ENCODE data around the gene POLR1A.

The POLR1A gene

GRCh38 chr2:86056590-86057331 lies 48.9 kb downstream of the POLR1A start:
- no peak for DNase-seq

DNA sequence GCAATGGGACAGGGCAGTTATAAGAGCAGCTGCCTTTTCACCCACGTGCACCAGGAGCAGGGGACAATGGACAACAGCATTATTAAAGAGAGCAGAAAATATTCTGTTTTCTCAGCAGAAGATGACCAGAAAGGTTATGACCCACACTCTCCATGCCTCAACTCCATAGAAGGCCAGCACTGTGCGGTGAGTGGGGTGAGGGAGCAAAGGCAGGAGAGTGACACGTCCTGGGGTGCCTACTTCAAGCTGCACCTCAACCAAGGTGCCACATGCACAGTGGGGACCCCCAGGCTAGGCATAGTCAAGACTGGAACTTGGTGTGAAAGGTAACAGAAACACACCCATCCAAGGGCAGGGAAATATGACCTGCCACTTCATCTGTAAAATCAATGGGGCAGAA lies 50.4 kb downstream of the POLR1A start:
- DNase-seq = no peak

DNA sequence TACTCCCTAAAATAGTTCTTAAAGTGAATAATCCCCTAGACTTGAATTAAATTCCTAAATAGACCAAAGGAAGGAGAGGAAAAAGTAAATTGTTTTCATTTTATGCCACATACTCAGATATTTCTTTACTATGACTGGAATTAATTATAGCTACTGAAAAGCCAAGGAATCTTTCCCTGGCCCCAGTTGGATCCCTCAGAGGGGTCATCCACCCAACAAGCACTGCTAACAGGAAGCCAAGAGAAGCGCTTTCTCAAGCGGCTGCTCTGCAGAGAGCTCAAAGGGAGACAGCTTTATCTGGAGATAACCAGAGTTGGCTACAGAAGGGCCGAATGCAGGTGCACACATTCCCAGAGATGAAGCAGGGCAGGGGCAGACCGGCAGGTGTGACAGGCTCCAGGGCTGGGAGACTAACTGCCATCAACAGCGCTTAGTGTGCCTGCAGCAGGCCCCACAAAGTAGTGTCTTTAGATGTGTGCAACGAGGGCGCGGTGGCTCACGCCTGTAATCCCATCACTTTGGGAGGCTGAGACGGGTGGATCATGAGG lies 51.1 kb downstream of the POLR1A start:
- DNase-seq = no peak

DNA sequence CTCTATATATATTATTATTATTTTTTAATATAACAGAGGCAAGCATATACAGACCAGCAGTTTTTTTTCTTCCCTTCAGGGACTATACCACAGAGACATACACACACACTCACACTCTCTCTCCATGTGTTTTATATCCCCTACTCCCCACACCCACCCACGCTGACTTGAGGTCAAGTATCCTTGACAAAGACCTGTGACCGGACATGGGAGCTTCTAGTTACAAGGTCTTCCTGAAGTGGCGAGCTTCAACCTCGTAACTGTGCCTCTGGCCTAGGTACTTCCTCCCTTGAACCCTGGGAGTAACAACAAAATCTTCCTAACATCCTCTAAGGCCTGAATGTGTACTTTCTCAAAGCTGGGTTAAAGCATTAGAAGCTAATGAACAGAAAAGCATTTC lies 52.5 kb downstream of the POLR1A start:
- DNase-seq = no peak

- DNase-seq = no peak
These were observed 53.0 kb downstream of the POLR1A start for GRCh38 chr2:86052676-86053075.

- no peak for DNase-seq
These were observed 53.4 kb downstream of the POLR1A start for GRCh38 chr2:86052265-86052664.

DNA sequence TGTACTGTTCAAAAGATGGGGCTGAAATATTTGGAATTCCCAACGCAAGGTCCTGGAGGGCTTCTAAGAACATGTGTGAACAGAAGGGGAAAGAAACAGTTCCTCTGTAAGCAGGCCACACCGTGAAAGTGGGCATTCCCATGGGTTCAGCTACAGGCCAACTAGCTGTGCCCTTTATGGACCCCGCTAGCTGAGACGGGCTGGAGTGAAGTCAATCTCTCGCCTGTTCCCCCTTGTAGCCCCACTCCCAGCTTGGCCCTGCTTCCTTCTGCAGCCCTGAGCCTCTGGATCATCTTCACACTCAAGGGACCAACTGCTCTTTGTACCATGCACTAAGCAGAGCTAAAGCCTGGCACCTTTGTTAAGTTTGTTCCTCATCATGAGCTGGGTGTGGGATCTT lies 55.4 kb downstream of the POLR1A start:
- no peak for DNase-seq

- no peak for DNase-seq
These were observed 56.2 kb downstream of the POLR1A start for GRCh38 chr2:86049529-86049928.

DNA sequence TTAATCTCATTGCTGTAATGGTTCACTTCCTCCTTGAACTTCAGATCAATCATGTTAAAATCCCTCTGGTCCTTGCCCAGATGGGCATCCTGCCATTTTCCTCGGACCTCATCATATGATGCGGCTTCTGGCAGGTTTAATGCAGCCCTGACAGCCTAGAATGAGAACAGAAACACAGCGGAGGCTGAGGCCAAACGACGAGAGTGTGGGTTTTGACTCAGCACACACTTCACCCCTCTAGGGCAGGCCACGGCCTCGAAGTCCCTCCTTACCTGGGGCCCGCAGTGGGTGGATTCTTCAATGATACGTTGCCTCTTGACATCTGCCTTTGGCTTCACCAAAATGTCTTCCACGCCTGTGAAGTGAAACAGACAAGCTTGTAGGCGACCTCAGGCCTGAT lies 56.8 kb downstream of the POLR1A start:
- DNase-seq = no peak

DNA sequence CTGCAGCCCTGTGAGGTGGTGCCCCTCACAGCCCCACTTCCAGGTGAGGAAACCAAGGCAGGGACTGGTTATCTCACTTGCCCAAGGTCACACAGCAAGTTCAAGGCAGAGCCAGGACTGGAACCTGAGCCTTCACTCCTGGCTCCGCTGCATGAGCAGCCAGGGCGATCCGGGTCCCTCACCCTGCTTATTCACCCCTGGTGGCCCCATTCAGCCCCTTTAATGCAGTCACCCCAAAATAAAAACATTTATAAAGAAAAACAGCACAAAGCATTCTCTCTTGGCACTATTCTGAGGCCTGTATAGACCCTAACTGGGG lies 57.3 kb downstream of the POLR1A start:
- DNase-seq = no peak

- DNase-seq = no peak
These were observed 57.9 kb downstream of the POLR1A start for GRCh38 chr2:86047575-86048382.

GRCh38 chr2:86045541-86045940 lies 60.1 kb downstream of the POLR1A start:
- no peak for DNase-seq

DNA sequence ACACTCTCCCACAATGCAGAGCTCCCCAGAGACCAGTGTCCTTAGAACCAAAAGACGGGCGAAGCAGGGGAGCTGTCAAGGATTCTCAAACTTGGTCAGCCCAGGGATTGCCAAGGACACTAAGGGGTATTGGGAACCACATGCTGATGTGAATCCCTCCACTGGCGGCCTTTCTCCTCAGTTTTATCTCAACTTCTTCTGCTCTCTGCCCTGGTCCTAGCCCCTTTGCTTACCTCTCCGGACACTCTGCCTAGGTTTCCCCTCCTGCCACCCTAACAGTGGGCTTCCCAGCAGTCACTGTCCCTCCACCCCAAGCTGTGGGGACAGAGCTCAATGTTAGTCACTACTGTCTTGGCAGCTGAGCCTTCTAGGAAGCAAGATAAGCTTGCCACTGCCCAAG lies 61.1 kb downstream of the POLR1A start:
- DNase-seq = no peak

DNA sequence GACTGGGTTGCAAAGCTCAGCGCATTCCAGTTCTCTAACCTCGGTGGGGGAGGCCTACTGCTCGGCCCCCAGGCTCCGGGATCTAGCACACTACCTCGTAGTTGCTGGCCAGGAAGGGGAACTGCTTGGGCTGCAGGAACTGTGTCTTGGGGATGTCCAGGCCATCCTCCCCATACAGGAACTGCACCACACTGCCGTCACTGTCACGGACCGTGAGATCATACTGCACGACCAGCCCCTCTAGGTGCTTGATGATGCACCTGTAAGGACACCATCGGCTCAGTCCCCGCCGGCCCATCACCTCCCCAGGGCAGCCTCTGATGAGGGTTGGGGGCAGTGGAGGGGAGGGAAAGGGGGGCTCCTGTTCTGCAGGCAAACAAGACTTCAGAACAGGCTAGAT lies 61.6 kb downstream of the POLR1A start:
- no peak for DNase-seq

DNA sequence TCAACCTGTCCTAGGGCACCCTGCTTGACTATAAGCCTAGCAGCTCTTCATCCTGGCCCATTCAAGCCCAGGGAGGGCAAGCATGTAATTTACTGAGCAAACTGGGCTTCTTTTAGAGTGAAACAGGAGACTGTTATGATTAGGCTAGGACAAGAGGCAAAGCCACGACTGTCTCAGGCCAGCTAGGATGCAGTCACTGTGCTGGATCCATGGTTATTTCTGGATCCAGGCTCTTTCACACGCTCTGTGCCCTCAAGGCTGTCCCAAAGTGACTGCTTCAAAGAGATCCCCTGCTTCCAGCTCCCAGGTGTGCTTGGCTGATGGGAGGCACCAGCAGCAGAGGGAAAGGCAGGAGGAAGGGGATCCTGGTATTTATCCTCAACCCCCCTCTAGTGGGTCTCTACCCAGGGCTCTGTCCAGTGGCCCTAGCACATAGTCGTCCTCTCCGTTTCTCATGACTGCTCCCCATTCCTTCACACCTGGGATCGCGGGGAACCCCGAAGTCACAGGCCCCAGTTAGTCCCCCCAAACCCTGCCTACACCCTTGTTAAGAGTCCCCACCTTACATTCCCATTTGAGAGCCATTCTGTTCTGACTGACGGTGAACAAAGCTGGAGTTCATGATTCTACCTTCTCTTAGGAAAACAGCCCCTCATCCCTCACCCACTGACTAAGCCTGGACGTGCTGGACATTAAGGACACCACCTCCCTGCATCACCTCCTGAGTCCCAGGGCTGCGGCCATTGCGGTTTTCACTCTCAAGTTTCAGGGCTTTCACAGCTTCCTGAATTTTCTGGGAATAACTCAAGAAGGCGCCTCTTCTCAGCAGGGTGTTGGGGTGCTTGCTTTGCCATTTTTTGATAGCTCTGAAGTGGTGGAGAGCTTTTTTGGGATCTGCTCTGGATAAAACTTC lies 63.2 kb downstream of the POLR1A start:
- DNase-seq = no peak

- no peak for DNase-seq
These were observed 65.6 kb downstream of the POLR1A start for GRCh38 chr2:86039963-86040655.

- no peak for DNase-seq
These were observed 66.3 kb downstream of the POLR1A start for GRCh38 chr2:86039178-86039962.

DNA sequence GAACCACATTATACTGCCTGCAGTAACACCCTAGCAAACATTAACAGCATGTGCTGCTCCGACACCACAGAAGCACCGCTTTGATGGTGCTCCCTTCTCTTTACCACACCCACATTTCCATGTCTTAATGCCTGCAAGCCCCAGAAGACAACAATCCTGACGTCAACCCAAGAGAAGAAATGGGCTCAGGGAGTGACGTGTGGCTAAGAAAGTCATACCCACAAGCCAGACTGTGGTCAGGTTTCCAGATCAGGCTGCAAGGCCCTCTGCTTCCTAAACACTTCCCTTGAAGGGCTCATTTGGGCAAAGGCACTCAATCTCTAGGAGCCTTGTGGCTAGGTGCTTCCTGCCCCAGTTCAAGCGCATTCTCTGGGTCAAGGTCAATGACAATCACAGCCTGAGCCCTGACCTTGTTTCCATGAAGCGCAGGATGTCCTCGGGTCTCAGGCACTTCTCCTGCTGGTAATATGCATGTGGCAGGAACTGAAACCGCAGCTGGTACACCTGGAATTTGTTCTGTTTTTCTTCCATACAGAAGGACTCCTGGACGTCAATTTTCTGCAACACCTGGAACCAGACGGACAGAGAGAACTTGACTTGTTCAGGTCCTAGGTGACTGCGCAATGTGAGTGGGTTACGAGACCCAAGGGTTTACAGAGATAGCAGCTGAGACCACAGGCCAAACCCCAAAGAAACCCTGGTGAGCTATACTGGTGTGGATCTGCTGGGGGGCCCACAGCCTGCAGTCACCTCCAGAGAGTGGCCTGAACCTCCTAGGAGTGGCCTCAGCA lies 67.2 kb downstream of the POLR1A start:
- peak; percentile 85 for DNase-seq

- DNase-seq = no peak
These were observed 67.9 kb downstream of the POLR1A start for GRCh38 chr2:86037795-86038192.

DNA sequence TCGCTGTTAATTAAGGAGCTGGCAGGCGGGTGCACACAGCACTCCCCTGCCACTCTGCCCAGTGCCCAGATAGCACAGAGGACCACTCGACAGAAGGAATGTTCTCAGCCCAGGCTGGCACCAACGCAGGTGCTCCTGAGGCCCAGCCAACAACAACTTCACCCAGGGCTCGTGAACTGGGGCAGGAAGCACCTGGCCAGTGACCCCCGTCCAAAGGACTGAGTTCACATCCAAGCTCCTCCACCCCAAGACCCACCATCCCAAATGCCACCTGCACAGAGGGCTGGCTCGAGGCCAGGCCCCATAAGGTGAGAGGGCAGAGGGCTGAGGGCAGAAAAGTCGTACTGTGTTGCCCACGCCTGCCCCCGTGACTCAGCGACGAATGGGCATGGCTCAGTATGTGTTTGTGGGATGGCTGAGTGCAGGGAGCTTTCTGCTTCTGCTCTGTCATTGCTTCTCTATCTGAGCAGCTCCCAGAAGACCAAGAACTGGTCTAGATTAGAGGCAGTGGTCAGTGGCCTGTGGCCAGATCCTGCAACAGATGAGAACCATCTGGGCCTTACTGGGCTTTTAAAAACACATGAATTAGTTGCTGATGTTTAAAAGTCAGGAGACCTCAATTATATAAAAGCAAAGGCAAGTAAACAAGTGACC lies 68.4 kb downstream of the POLR1A start:
- DNase-seq = peak; percentile 84

All from hematopoietic multipotent progenitor cell treated with erythropoietin and hydrocortisone succinate and interleukin-3 and kit ligand, for 4 days (in vitro differentiated cells).